Fibroblast of lung (primary cell): ENCODE data around the gene DEPDC1B. TPM values are rescaled to one million over a fixed set of nuclear protein-coding genes. Genes with fewer than 3 reads are reported as not detected.

Experiments
- DNase-seq, 2 donors: peaks; one replicate each; pipeline versions ENCODE4 v3.0.0 to v3.0.0-alpha.2; 2010; ENCODE audit warnings: low read depth in 2 of 2
- H2AFZ ChIP-seq: 2 replicates; pipeline ENCODE4 v1.5.1; 2012; ENCODE audit warnings: low read length, control low read depth, inconsistent platforms
- H3K27ac ChIP-seq: 2 replicates; pipeline ENCODE4 v1.5.1; 2011; ENCODE audit warnings: low read length, control low read depth; ENCODE audit not compliant: insufficient read depth
- H3K27me3 ChIP-seq: 2 replicates; pipeline ENCODE4 v1.5.1; 2011; ENCODE audit warnings: mild to moderate bottlenecking, low read length; ENCODE audit not compliant: control insufficient read depth, insufficient read depth
- H3K36me3 ChIP-seq: 2 replicates; pipeline ENCODE4 v1.5.1; 2011; ENCODE audit warnings: low read length; ENCODE audit not compliant: control insufficient read depth, insufficient read depth
- H3K4me1 ChIP-seq: 2 replicates; pipeline ENCODE4 v1.5.1; 2011; ENCODE audit warnings: low read length; ENCODE audit not compliant: control insufficient read depth, insufficient read depth; ENCODE audit errors: extremely low read depth
- H3K4me2 ChIP-seq: 2 replicates; pipeline ENCODE4 v1.5.1; 2011; ENCODE audit warnings: low read length, control low read depth; ENCODE audit not compliant: insufficient read depth; ENCODE audit errors: extremely low read depth
- H3K4me3 ChIP-seq, 4 experiments: fragments of 200-600 bp in 1 of 4; sonication (generic) in 1 of 4; replicated peaks in 1 of 4; 2 replicates each; pipeline ENCODE4 v1.5.1; 2011 to 2016; ENCODE audit warnings: low read length in 4 of 4, low read depth in 3 of 4, mild to moderate bottlenecking in 3 of 4, control low read depth in 2 of 4, inconsistent platforms in 1 of 4, mixed read lengths in 1 of 4; ENCODE audit not compliant: insufficient read depth in 1 of 4; ENCODE audit errors: control extremely low read depth in 1 of 4
- H3K79me2 ChIP-seq: 2 replicates; pipeline ENCODE4 v1.5.1; 2012; ENCODE audit warnings: mild to moderate bottlenecking, low read length, inconsistent platforms; ENCODE audit not compliant: control insufficient read depth, insufficient read depth
- H3K9ac ChIP-seq: 2 replicates; pipeline ENCODE4 v1.5.1; 2011; ENCODE audit warnings: mild to moderate bottlenecking, low read length, control low read depth; ENCODE audit not compliant: insufficient read depth
- H3K9me3 ChIP-seq: 2 replicates; pipeline ENCODE4 v1.5.1; 2012; ENCODE audit warnings: low read depth, low read length; ENCODE audit not compliant: control insufficient read depth, insufficient read depth
- H4K20me1 ChIP-seq: 2 replicates; pipeline ENCODE4 v1.5.1; 2011; ENCODE audit warnings: low read length; ENCODE audit not compliant: control insufficient read depth, insufficient read depth; ENCODE audit errors: extremely low read depth
- EZH2 ChIP-seq: IDR thresholded peaks from 2 replicates; pipeline ENCODE4 v1.5.1; 2012; ENCODE audit warnings: low read length, control low read depth, mild to moderate bottlenecking; ENCODE audit errors: missing control alignments
- polyA plus RNA-seq, 2 donors: library from polyadenylated mRNA; depleted of rRNA in 1 of 2; stranded (reverse) in 1 of 2; unstranded in 1 of 2; fragments of >200 nt; gene quantifications; 2 replicates each; pipeline ENCODE4 v1.2.1, GENCODE V29; 2011 to 2012; ENCODE audit warnings: missing spikeins in 1 of 2
- total RNA-seq: library from RNA; depleted of rRNA; stranded (reverse); fragments of >200 nt; gene quantifications from 2 replicates; pipeline ENCODE4 v1.2.1, GENCODE V29; 2014
- TF ChIP-seq, protein P1 (sequence below), 2 donors: IDR thresholded peaks in 1 of 2; conservative IDR thresholded peaks in 1 of 2; 1 replicate in 1 of 2; 2 replicates in 1 of 2; pipeline ENCODE4 v1.5.1; 2011 to 2012; ENCODE audit warnings: low read length in 2 of 2, control low read depth in 1 of 2, inconsistent platforms in 1 of 2, low read depth in 1 of 2, mild to moderate bottlenecking in 1 of 2

DEPDC1B gene
- total and polyA plus RNA-seq, 2 donors (not counting 1 experiment from before 2014, with no cell fraction given) = 2.5 to 3.2 TPM

DNA sequence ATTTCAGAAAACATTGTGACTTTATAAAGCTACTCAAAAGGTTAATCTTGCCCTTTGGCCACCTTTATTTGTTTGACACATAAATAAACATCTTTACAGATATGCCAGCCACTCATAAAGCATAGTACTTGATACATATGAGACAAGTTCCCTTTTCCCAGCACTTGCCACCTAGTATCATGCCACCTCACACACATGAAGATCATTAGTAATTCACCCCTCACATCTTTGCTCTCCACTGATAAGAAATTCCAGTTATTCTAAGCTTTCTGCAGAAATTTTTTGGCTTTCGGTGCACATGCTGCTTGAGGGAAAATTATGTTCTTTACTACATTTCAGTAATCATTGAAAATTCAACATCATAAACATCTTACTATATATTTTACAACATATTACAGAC, 59.1 kb downstream of the DEPDC1B start:
- Histone ChIP-seq H3K9ac (no peak overlapping the region), H3K9me3 (no peaks in the 10 kb centered on the region), H3K79me2 (no peaks in the 10 kb centered on the region), H3K36me3 (no peaks in the 10 kb centered on the region), H3K27ac (no peak overlapping the region), H3K4me2 (no peak overlapping the region), H3K4me1 (no peaks in the 10 kb centered on the region), H2AFZ (no peak overlapping the region), H4K20me1 (no peaks in the 10 kb centered on the region), H3K4me3 (no peak overlapping the region), H3K27me3 (no peaks in the 10 kb centered on the region)
- no peak for DNase-seq
- TF ChIP-seq EZH2 = no peak
- TF ChIP-seq, protein P1, sequence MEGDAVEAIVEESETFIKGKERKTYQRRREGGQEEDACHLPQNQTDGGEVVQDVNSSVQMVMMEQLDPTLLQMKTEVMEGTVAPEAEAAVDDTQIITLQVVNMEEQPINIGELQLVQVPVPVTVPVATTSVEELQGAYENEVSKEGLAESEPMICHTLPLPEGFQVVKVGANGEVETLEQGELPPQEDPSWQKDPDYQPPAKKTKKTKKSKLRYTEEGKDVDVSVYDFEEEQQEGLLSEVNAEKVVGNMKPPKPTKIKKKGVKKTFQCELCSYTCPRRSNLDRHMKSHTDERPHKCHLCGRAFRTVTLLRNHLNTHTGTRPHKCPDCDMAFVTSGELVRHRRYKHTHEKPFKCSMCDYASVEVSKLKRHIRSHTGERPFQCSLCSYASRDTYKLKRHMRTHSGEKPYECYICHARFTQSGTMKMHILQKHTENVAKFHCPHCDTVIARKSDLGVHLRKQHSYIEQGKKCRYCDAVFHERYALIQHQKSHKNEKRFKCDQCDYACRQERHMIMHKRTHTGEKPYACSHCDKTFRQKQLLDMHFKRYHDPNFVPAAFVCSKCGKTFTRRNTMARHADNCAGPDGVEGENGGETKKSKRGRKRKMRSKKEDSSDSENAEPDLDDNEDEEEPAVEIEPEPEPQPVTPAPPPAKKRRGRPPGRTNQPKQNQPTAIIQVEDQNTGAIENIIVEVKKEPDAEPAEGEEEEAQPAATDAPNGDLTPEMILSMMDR (conservative IDR thresholded peaks at IDR 0.05 in 1 of 2, IDR thresholded peaks at IDR 0.05 in 1 of 2; ENCODE audit: low read depth in 1 of 2, low read length in 2 of 2) = no peak

DNA sequence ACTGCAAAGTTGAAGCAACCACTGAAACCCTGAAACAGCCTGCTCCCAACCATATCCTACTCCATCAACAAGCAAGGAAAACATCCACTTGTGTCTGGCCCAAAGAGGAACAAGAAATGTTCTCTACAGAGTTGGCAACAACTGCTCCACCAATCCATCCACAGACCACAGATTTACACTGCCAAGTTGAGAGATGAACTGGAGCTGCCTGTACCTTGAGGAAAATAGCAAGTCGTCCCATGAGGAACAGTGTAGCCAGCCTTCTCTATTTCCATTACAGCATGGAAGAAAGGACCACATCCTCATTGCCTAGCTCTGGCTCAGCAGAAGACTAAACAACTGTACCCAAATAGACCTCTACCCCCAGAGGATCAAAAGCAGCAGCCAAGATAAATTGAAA, 60.4 kb downstream of the DEPDC1B start:
- no peaks in the 10 kb centered on the region for H3K4me1 ChIP-seq
- TF ChIP-seq, protein P1 (conservative IDR thresholded peaks at IDR 0.05 in 1 of 2, IDR thresholded peaks at IDR 0.05 in 1 of 2; ENCODE audit: low read depth in 1 of 2, low read length in 2 of 2) = no peak
- TF ChIP-seq EZH2 = no peak
- no peaks in the 10 kb centered on the region for H3K27me3 ChIP-seq
- peak in 1 of 2 donors; percentile 10 for DNase-seq
- no peaks in the 10 kb centered on the region for H3K36me3 ChIP-seq
- peak overlapping the region; percentile 32 for H2AFZ ChIP-seq
- no peak overlapping the region for H3K4me3 ChIP-seq
- no peaks in the 10 kb centered on the region for H3K9me3 ChIP-seq
- no peak overlapping the region for H3K4me2 ChIP-seq
- H4K20me1 ChIP-seq = no peaks in the 10 kb centered on the region
- no peaks in the 10 kb centered on the region for H3K79me2 ChIP-seq
- no peak overlapping the region for H3K27ac ChIP-seq
- H3K9ac ChIP-seq = no peak overlapping the region

DNA sequence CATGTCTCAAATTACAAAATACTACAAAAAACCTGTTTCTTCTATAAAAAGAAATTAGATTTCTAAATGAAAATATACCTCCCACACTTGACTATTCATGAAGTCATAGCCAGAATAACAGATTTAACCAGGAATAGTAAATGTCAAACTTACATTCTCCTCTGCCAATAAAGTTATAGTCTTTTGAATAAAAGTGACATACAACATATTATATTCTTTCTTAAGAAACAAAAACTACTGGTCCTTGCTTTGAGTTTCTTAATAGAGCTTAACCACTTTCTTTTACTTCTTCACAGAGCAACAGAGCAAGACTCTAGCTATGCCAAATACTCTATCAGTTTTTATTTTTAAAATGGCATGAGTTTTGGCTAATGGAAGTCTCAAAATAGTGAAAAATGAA, 61.7 kb downstream of the DEPDC1B start:
- TF ChIP-seq EZH2 = no peak
- TF ChIP-seq, protein P1 (conservative IDR thresholded peaks at IDR 0.05 in 1 of 2, IDR thresholded peaks at IDR 0.05 in 1 of 2; ENCODE audit: low read depth in 1 of 2, low read length in 2 of 2) = no peak
- Histone ChIP-seq H3K4me3 (no peak overlapping the region), H3K9me3 (no peaks in the 10 kb centered on the region), H3K27me3 (no peaks in the 10 kb centered on the region), H3K9ac (no peak overlapping the region), H3K4me2 (no peak overlapping the region), H2AFZ (no peak overlapping the region), H3K4me1 (no peaks in the 10 kb centered on the region), H3K79me2 (no peaks in the 10 kb centered on the region), H3K27ac (no peak overlapping the region), H4K20me1 (no peaks in the 10 kb centered on the region), H3K36me3 (no peaks in the 10 kb centered on the region)
- DNase-seq = no peak
